GM23338 (cell line): Measurements from ENCODE around the gene PCDHB6. TPM values are rescaled to one million over a fixed set of nuclear protein-coding genes. Genes with fewer than 3 reads are reported as not detected.
A peak's percentile ranks its signal among the peaks of the same experiment; 100 is the strongest.
"Not testable (repeated sequence)": the region's sequence is repeated elsewhere in the genome, so short reads cannot be mapped to it uniquely, and the experiment has no call there.

Experiments
- ATAC-seq: fragments of 200-7000 bp; cut with Tn5 transposase; 3 replicates; pipeline ENCODE4 v1.9.1; 2020
- DNase-seq: peaks from one replicate; pipeline ENCODE4 v3.0.0-alpha.2; 2015; ENCODE audit warnings: low spot score
- H2AFZ ChIP-seq: fragments of 200-600 bp; sonication (generic); 2 replicates; pipeline ENCODE4 v1.8.0; 2016; ENCODE audit warnings: antibody characterized with exemption, mild to moderate bottlenecking, moderate library complexity
- H3F3A ChIP-seq: fragments of 200-600 bp; sonication (generic); replicated peaks from 2 replicates; pipeline ENCODE4 v1.8.0; 2017; ENCODE audit warnings: antibody characterized with exemption, mixed run types, low read depth
- H3K27ac ChIP-seq: fragments of 200-600 bp; sonication (generic); 2 replicates; pipeline ENCODE4 v1.6.1; 2016; ENCODE audit warnings: low read depth
- H3K27me3 ChIP-seq: fragments of 200-600 bp; sonication (generic); 2 replicates; pipeline ENCODE4 v1.8.0; 2016; ENCODE audit warnings: mild to moderate bottlenecking, mixed run types, moderate library complexity; ENCODE audit not compliant: insufficient read depth
- H3K36me3 ChIP-seq: fragments of 200-600 bp; sonication (generic); 2 replicates; pipeline ENCODE4 v1.8.0; 2016; ENCODE audit warnings: mild to moderate bottlenecking; ENCODE audit not compliant: insufficient read depth
- H3K4me1 ChIP-seq: fragments of 200-600 bp; sonication (generic); 2 replicates; pipeline ENCODE4 v1.8.0; 2016; ENCODE audit warnings: mild to moderate bottlenecking, moderate library complexity; ENCODE audit not compliant: insufficient read depth
- H3K4me2 ChIP-seq: fragments of 200-600 bp; sonication (generic); 2 replicates; pipeline ENCODE4 v1.7.1; 2017; ENCODE audit warnings: mixed run types
- H3K4me3 ChIP-seq: fragments of 200-600 bp; sonication (generic); 2 replicates; pipeline ENCODE4 v1.6.1; 2016; ENCODE audit warnings: mixed run types
- H3K79me2 ChIP-seq: fragments of 200-600 bp; sonication (generic); replicated peaks from 2 replicates; pipeline ENCODE4 v1.8.0; 2017; ENCODE audit warnings: mild to moderate bottlenecking; ENCODE audit not compliant: insufficient read depth
- H3K9me2 ChIP-seq: fragments of 200-600 bp; sonication (generic); 2 replicates; pipeline ENCODE4 v1.8.0; 2017; ENCODE audit not compliant: insufficient read depth
- H4K20me1 ChIP-seq: fragments of 200-600 bp; sonication (generic); replicated peaks from 2 replicates; pipeline ENCODE4 v1.8.0; 2017; ENCODE audit warnings: mild to moderate bottlenecking; ENCODE audit not compliant: insufficient read depth
- H3K27ac Mint-ChIP-seq: 2 replicates; pipeline ENCODE4 v1.8.0; 2020; ENCODE audit warnings: inconsistent platforms, mild to moderate bottlenecking, moderate library complexity, mixed read lengths
- H3K27me3 Mint-ChIP-seq: 3 replicates; pipeline ENCODE4 v1.8.0; 2022; ENCODE audit warnings: low read depth, mild to moderate bottlenecking, moderate library complexity, mixed read lengths, inconsistent platforms; ENCODE audit not compliant: insufficient read depth, poor library complexity
- H3K36me3 Mint-ChIP-seq: 3 replicates; pipeline ENCODE4 v1.8.0; 2021; ENCODE audit warnings: low read depth, mild to moderate bottlenecking, inconsistent platforms, moderate library complexity, mixed read lengths
- H3K4me1 Mint-ChIP-seq: 3 replicates; pipeline ENCODE4 v1.8.0; 2020; ENCODE audit warnings: mild to moderate bottlenecking, inconsistent platforms, mixed read lengths
- H3K4me3 Mint-ChIP-seq: 3 replicates; pipeline ENCODE4 v1.8.0; 2021; ENCODE audit warnings: moderate library complexity, mild to moderate bottlenecking, inconsistent platforms, mixed read lengths
- H3K9me3 Mint-ChIP-seq: 3 replicates; pipeline ENCODE4 v1.8.0; 2020; ENCODE audit warnings: moderate library complexity, mild to moderate bottlenecking, inconsistent platforms, mixed read lengths
- CREB1 ChIP-seq: fragments of 250-450 bp; sonication (Bioruptor Pico); IDR thresholded peaks from 2 replicates; pipeline ENCODE4 v1.5.0; 2020; ENCODE audit warnings: low read depth, mild to moderate bottlenecking, moderate library complexity
- CTCF ChIP-seq, 2 experiments: fragments of 200-600 bp in 1 of 2; sonication (generic) in 1 of 2; conservative IDR thresholded peaks; 2 replicates each; pipeline versions ENCODE4 v1.5.1 to v1.6.1; 2016 to 2017; ENCODE audit warnings: antibody characterized with exemption in 2 of 2, low read depth in 2 of 2, mild to moderate bottlenecking in 2 of 2, moderate library complexity in 1 of 2
- ETS1 ChIP-seq: IDR thresholded peaks from 2 replicates; pipeline ENCODE4 v1.6.1; 2016; ENCODE audit warnings: antibody characterized with exemption
- EZH2 ChIP-seq: fragments of 200-600 bp; sonication (generic); IDR thresholded peaks from one replicate; pipeline ENCODE4 v1.8.0; 2017; ENCODE audit warnings: antibody characterized with exemption, mild to moderate bottlenecking, low read depth; ENCODE audit not compliant: unreplicated experiment
- EZH2phosphoT487 ChIP-seq: fragments of 200-600 bp; sonication (generic); IDR thresholded peaks from one replicate; pipeline ENCODE4 v1.8.1; 2018; ENCODE audit warnings: antibody characterized with exemption; ENCODE audit not compliant: unreplicated experiment
- JUNB ChIP-seq: IDR thresholded peaks from one replicate; pipeline ENCODE4 v1.6.1; 2016; ENCODE audit warnings: antibody characterized with exemption; ENCODE audit not compliant: unreplicated experiment
- NANOG ChIP-seq: IDR thresholded peaks from 2 replicates; pipeline ENCODE4 v1.6.1; 2016; ENCODE audit warnings: antibody characterized with exemption, borderline replicate concordance
- REST ChIP-seq: IDR thresholded peaks from one replicate; pipeline ENCODE4 v1.6.1; 2018; ENCODE audit warnings: antibody characterized with exemption; ENCODE audit not compliant: unreplicated experiment
- STAT1 ChIP-seq: IDR thresholded peaks from one replicate; pipeline ENCODE4 v1.6.1; 2016; ENCODE audit warnings: antibody characterized with exemption; ENCODE audit not compliant: unreplicated experiment
- polyA plus RNA-seq: library from polyadenylated mRNA; unstranded; fragments of >200 nt; fragmentation: Nextera tagmentation; extraction: Ambion mirVana; gene quantifications from 2 replicates; pipeline ENCODE4 v1.2.1, GENCODE V29; 2016
- total RNA-seq: library from RNA; depleted of rRNA; stranded (reverse); fragments of >200 nt; shearing (Covaris generic); gene quantifications from 2 replicates; pipeline ENCODE4 v1.2.3, GENCODE V29; 2014

The PCDHB6 gene
- total and polyA plus RNA-seq, 2 experiments from 2014 or later, result 0.11 to 0.52 TPM

GRCh38 chr5:141123396-141124135 lies 26.3 kb upstream of the PCDHB6 start:
- H3K4me2 ChIP-seq, H3K9me3 Mint-ChIP-seq, H3K27me3 ChIP-seq, H3K4me1 Mint-ChIP-seq, H3K79me2 ChIP-seq, H4K20me1 ChIP-seq, H3K27me3 Mint-ChIP-seq, H3K36me3 ChIP-seq, H3F3A ChIP-seq, H3K4me3 ChIP-seq, DNase-seq, H3K4me3 Mint-ChIP-seq, H2AFZ ChIP-seq, H3K27ac ChIP-seq, H3K27ac Mint-ChIP-seq, ATAC-seq, H3K4me1 ChIP-seq, H3K9me2 ChIP-seq: not testable (repeated sequence)
- TF ChIP-seq CTCF (conservative IDR thresholded peaks at IDR 0.05; ENCODE audit: low read depth in 2 of 2), result 0 out of 4 replicates have a peak, but pooled peaks of 1 of the 2 experiments have one; percentile 3
- peaks cover 22% of the 10 kb centered on the region for H3K36me3 Mint-ChIP-seq

- H3K4me3 ChIP-seq, result no peak overlapping the region
- ATAC-seq (peak; percentile 46; the same call in 2 of the 3 replicates), DNase-seq (peak; percentile 37)
- H4K20me1 ChIP-seq, result no peaks in the 10 kb centered on the region
- Mint-ChIP-seq H3K27ac (no peak overlapping the region), H3K9me3 (peaks cover 9% of the 10 kb centered on the region; the same call in 2 of the 3 replicates), H3K4me3 (no peak overlapping the region), H3K36me3 (peaks cover 14% of the 10 kb centered on the region), H3K27me3 (peaks cover 2% of the 10 kb centered on the region), H3K4me1 (peaks cover 6% of the 10 kb centered on the region; the same call in 2 of the 3 replicates)
- H3K4me1 ChIP-seq, result peaks cover 5% of the 10 kb centered on the region; the same call in 1 of the 2 replicates
- H3K79me2 ChIP-seq, result no peaks in the 10 kb centered on the region
- no peaks in the 10 kb centered on the region for H3K27me3 ChIP-seq
- 0 out of 2 replicates have a peak overlapping the region, but pooled peaks have one; percentile 2 for H3K4me2 ChIP-seq
- no peak overlapping the region for H2AFZ ChIP-seq
- H3K27ac ChIP-seq, result no peak overlapping the region
- H3K9me2 ChIP-seq, result no peaks in the 10 kb centered on the region
- H3F3A ChIP-seq, result no peaks in the 10 kb centered on the region
- no peaks in the 10 kb centered on the region for H3K36me3 ChIP-seq
- TF ChIP-seq STAT1 (no peak), EZH2phosphoT487 (no peak), ETS1 (no peak), JUNB (no peak), NANOG (no peak), CTCF (conservative IDR thresholded peaks at IDR 0.05; ENCODE audit: low read depth in 2 of 2) (no peak), CREB1 (CRISPR knock-in tag) (no peak), REST (no peak), EZH2 (no peak)
Measured at GRCh38 chr5:141127305-141127704, 22.6 kb upstream of the PCDHB6 start.
